Kidney glomerular epithelial cell (primary cell): ENCODE data around the gene LRRTM2.
"Not testable (repeated sequence)": the region's sequence is repeated elsewhere in the genome, so short reads cannot be mapped to it uniquely, and the experiment has no call there.

ENCODE experiments used
- DNase-seq: peaks from one replicate; lab custom pipeline; 2025; lab: John Stamatoyannopoulos, UW

Gene LRRTM2

DNA sequence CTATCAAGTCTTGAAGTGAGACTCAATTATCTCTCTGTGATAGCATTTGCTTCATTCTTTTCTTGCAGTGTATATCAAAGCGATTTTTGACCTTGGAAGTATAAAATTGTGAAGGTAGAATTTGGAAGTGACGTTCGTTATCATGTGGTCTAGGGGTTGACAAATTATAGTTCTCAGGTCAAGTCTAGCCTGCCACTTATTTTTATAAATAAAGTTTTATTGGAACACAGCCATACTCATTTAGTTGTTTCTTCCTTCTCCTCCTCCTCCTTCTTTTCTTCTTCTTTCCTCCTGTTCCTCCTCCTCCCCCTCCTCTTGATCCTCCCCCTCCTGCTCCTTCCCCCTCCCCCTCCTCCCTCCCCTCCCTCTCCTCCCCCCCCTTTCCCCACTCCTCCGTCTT is 38.0 kb downstream of the LRRTM2 start:
- DNase-seq: no peak

DNA sequence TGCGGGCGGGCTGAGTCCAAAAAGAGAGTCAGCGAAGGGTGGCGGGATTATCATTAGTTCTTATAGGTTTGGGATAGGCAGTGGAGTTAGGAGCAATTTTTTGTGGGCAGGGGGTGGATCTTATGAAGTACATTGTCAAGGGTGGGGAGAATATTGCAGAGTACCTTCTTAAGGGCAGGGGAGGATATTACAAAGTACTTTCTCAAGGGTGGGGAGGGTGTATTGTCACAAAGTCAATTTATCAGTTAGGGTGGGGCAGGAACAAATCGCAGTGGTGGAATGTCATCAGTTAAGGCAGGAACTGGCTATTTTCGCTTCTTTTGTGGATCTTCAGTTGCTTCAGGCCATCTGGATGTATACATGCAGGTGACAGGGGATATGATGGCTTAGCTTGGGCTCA is 40.3 kb downstream of the LRRTM2 start:
- DNase-seq: not testable (repeated sequence)

DNA sequence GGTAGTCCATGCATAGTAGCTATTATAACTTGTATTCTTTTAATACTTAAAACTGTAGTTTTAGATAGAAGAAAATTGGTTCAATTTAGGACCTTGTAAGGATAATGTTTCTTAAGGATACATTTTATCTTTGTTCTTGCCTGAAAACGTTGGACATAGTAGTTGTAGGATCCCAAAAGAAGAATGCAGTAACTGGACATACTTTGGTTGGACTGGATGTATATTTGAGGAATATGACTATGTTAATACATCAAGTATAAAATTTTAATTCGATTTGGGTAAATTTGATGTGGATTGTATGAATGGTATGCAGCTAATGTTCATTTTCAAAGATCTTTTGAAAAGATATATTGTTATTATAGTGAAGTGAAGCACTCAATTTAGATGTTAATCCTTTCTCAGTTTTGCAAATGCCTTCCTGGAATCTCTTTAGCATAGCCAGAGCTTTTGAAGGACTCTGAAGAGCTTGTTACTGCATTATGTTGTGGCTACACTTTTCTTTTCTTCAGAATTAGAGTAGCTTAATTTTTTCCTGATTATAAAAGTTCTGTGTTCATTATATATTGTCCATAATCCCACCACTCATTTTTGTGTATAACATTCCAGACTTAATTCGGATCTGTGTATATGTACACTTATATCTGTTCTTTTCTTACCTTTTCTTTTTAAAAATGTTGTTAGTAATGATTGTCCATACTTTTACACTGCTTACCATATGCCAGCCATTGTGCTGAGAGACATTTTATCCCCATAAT is 41.2 kb downstream of the LRRTM2 start:
- DNase-seq: no peak

DNA sequence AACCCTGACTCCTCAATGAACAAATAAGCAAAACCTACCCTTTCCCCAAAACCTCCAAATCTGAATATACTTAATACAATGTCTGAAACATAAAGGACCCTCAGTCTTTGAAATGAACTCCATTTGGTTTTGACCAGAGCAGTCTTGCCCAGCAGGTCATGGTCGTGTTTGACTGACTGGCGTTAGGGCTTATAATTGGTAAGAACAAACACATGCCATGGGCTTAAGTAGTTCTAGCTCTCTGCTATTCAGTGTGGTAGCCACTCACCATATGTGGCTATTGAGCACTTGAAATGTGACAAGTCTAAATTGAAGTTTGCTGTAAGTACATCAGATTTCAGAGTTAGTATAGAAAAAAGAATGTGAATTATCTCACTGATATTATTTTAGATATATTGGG is 42.1 kb downstream of the LRRTM2 start:
- DNase-seq: no peak

DNA sequence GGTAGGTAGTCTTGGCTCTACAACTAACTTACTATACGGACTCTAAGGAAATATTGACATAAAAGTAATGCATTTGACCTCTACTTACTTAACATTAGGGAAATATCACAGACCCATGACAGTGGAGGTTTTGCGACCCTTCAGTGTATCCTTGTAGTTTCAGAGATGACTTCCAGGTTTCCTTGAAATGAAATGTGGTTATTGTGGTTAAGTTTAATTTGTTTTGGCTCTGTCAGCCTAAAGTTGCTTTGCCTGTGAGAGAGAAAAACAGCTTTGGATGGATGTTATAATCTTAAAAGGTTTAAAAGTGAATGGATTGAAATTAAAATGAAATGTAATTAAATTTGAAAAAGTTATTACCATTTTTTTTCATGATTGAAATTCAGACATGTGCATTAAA is 42.9 kb downstream of the LRRTM2 start:
- no peak for DNase-seq

DNA sequence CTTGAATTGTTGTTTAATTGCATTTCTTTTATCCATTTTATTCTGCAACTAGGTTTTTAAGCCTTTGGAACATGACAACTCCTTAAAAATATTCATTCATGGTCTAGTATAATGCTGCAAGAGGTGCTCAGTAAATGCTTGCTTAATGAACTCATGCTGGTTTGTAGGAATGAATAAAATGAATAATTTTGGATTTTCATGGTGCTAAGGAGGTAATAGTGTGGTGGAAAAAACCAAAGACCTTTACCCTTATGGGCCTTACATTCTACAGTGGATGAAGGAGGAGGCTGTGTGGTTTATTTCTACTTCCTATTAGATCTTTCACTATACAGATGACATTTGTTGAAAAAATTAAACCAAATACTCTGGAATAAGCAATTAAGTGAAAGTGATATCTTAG is 43.4 kb downstream of the LRRTM2 start:
- no peak for DNase-seq

DNA sequence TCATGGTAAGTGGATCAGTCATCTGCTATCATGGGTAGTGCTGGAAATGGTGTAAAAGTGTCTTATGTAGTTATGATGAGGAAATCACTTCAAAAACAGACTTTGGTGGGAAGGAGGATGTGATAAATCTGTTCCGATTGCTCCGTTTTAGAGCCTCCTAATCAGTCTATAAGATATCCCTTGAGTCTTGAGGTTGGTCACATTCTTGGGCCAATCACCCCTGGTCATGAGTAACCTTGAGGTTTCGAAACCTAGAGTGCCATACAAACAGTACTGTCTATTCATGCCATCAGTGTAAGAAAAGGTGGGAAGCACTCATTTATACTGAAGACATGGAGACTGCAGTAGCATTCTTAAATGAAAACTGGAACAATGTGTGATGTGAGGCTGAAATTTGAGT is 45.8 kb downstream of the LRRTM2 start:
- DNase-seq: no peak

DNA sequence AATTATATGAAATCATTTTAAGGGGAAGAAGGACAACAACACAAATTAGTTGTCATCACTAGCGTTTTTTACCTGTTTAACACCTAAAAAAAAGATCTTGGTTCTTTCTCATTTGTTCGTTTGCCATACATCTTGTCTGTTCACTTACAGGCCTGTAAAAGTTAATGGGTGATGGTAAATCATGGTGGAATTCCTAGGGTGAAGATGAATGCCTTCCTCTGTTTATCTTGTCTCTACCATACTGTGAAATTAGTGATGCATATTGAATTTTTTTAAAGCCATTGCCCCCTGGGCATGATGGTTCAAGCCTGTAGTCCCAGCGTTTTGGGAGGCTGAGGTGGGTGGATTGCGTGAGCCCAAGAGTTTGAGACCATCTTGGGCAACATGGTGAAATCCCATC is 46.6 kb downstream of the LRRTM2 start:
- DNase-seq: no peak

DNA sequence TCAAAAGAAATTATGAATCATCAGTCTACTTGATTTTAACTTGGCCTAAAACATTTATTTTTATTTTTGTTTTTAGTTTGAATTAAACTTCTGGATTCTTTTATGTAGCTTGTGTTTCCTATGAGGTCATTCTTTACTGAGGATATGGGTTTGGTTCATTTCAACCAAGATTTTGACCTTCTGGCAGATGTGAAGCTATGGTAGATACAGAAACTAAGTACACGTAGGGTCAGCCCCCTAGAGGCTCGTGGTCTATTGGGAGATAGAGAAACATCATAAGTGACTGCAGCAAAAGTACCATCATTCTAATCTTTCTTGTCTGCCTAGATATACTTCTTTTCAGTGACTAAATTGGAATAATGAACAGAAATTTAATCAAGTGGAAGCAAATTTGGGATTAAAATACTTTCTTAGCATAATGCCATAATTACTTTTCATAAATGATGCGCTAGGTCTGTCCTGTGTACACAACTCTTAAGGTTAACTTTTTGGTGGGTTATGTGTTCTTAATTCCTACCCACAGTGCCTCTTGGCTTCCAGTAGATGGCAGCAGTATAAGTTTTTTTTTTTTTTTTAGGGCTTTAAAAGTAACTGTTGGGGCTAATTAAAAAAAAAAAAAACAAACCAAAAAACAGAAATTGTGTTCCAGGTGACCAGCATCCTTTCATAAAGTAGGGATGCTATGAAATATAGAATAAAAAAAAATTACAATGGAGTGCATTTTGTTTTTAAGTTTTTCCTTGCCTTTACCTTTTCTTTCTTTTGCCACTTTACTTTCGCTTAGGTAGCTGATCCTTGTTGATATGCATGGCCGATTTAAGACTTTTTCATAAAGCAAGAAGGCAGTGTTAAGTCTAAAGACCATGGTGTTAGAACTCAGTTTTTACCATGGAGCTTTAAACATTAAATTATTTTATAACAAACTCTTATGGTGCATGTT is 49.9 kb downstream of the LRRTM2 start:
- peak; percentile 8 for DNase-seq

DNA sequence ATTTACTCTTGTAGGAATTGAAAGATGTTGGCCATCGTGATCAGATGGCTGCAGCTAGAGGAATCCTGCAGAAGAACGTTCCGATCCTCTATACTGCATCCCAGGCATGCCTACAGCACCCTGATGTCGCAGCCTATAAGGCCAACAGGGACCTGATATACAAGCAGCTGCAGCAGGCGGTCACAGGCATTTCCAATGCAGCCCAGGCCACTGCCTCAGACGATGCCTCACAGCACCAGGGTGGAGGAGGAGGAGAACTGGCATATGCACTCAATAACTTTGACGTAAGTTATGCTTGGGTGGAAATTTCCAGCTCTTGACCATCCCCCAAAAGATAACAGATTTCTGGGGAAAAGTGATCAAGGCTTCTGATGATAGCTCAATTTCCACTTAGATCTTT is 50.6 kb downstream of the LRRTM2 start:
- DNase-seq: no peak

DNA sequence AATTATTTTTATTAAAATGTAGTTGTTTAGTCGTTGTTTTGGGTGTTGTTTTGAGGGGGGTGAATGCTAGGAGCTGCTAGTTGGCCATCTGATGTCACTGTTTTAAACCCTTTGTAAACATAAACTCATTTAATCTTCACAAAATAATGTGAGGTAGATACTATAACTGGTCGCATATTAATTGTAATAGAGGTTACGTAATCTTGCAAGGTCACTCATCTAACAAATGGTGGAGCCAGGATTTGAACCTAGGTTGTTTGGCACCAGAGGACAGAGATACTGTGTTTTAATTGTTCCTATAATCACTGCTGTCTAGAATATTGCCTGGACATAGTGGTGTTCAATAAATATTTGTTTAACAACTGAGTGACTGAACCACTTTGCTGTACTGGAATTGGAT is 54.4 kb downstream of the LRRTM2 start:
- DNase-seq: no peak

DNA sequence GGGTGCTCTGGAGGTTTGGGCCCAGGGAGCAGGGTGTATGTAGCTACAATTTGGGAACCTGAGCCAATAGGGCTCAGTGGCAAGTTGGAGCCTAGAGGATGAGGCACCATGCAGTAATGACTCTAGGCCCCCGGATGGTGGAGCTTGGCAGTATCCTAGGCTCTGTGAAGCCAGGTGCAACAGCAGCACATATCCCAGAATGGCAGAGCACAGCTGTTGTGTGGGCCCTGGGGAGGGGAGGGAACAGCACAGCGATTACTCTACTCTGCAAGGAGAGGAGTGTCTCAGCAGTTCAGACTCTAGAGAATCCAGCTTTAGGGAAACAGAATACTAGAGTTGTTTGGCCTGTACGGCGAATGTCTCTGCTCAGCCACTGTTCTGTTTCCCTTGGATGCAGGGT is 56.1 kb downstream of the LRRTM2 start:
- DNase-seq: no peak
